GM19238 (cell line): Measurements from ENCODE around the gene KLB.

ENCODE experiments used
- DNase-seq: peaks from one replicate; pipeline ENCODE4 v3.0.0; 2011; ENCODE audit warnings: low spot score; ENCODE audit not compliant: insufficient read length

KLB gene

GRCh38 chr4:39464886-39465501 lies 58.3 kb downstream of the KLB start:
- DNase-seq: no peak

GRCh38 chr4:39466747-39467146 lies 60.0 kb downstream of the KLB start:
- no peak for DNase-seq

- DNase-seq: no peak
Observed at GRCh38 chr4:39467464-39467863, 60.7 kb downstream of the KLB start.

GRCh38 chr4:39469429-39470077 lies 62.8 kb downstream of the KLB start:
- DNase-seq: no peak

GRCh38 chr4:39470402-39470801 lies 63.7 kb downstream of the KLB start:
- DNase-seq: no peak

- DNase-seq: no peak
Observed at GRCh38 chr4:39472396-39472795, 65.7 kb downstream of the KLB start.

- DNase-seq: no peak
Observed at GRCh38 chr4:39476187-39476895, 69.6 kb downstream of the KLB start.

GRCh38 chr4:39480251-39480650 lies 73.5 kb downstream of the KLB start:
- no peak for DNase-seq

- DNase-seq: no peak
Observed at GRCh38 chr4:39480902-39481695, 74.4 kb downstream of the KLB start.

- DNase-seq: no peak
Observed at GRCh38 chr4:39484582-39485272, 78.0 kb downstream of the KLB start.

- DNase-seq: no peak
Observed at GRCh38 chr4:39486221-39486804, 79.6 kb downstream of the KLB start.

- no peak for DNase-seq
Observed at GRCh38 chr4:39490322-39490721, 83.6 kb downstream of the KLB start.

GRCh38 chr4:39494354-39494753 lies 87.6 kb downstream of the KLB start:
- DNase-seq: no peak

- no peak for DNase-seq
Observed at GRCh38 chr4:39495446-39496213, 88.9 kb downstream of the KLB start.

GRCh38 chr4:39497909-39498726 lies 91.4 kb downstream of the KLB start:
- no peak for DNase-seq

- DNase-seq: no peak
Observed at GRCh38 chr4:39498727-39499020, 91.9 kb downstream of the KLB start.
